Parathyroid adenoma (tissue), 2 donors: ENCODE measurements around the gene DPM2.

Experiments
- H2AFZ ChIP-seq: fragments of 300-600 bp; sonication (generic); one replicate; pipeline ENCODE4 v1.7.0; 2017; ENCODE audit warnings: antibody characterized with exemption, mild to moderate bottlenecking
- H3K27ac ChIP-seq: fragments of 300-600 bp; sonication (generic); one replicate; pipeline ENCODE4 v1.7.0; 2017
- H3K27me3 ChIP-seq: fragments of 300-600 bp; sonication (generic); one replicate; pipeline ENCODE4 v1.7.0; 2017; ENCODE audit warnings: low read length; ENCODE audit not compliant: control insufficient read depth, insufficient read depth
- H3K36me3 ChIP-seq: fragments of 300-600 bp; sonication (generic); one replicate; pipeline ENCODE4 v1.7.0; 2017; ENCODE audit warnings: low read length; ENCODE audit not compliant: control insufficient read depth, insufficient read depth
- H3K4me1 ChIP-seq: fragments of 300-600 bp; sonication (generic); one replicate; pipeline ENCODE4 v1.7.0; 2017; ENCODE audit warnings: control low read depth
- H3K4me2 ChIP-seq: fragments of 300-600 bp; sonication (generic); one replicate; pipeline ENCODE4 v1.7.0; 2017; ENCODE audit warnings: low read length
- H3K4me3 ChIP-seq: fragments of 300-600 bp; sonication (generic); one replicate; pipeline ENCODE4 v1.7.0; 2017; ENCODE audit warnings: low read depth, low read length
- H3K79me2 ChIP-seq: fragments of 300-600 bp; sonication (generic); one replicate; pipeline ENCODE4 v1.7.0; 2017; ENCODE audit warnings: control low read depth
- H3K9ac ChIP-seq: fragments of 300-600 bp; sonication (generic); one replicate; pipeline ENCODE4 v1.7.0; 2017; ENCODE audit warnings: mild to moderate bottlenecking
- H3K9me3 ChIP-seq: fragments of 300-600 bp; sonication (generic); one replicate; pipeline ENCODE4 v1.7.0; 2017; ENCODE audit warnings: low read length; ENCODE audit not compliant: control insufficient read depth
- TF ChIP-seq, protein P1 (sequence below): fragments of 300-600 bp; sonication (generic); IDR thresholded peaks from one replicate; pipeline ENCODE4 v1.7.0; 2017; ENCODE audit warnings: antibody characterized with exemption, mild to moderate bottlenecking
- donor health status: primary hyperparathyroidism.

DPM2 gene

DNA sequence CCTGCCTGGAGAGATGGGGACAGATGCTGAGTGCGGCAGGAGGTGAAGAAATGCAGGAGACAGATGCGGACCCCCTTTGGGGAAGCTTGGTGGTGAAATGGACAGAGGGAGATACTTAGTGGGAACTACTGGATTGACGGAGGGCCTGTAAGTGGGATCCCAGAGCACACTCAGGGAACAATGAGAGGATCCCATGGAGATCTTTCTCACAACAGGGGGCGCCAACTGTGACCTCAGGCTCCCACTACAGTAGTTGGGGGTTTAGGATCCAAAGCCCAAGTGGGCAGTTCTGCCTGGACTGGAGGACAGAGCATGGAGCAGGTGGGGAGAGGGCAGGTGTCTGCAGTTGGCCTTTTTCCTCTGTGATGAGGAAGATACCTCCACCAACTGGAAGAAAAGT is 3.4 kb downstream of the DPM2 start:
- no peak overlapping the region for H3K9ac ChIP-seq
- no peaks in the 10 kb centered on the region for H3K9me3 ChIP-seq
- H3K4me2 ChIP-seq, result no peak overlapping the region
- peaks cover 2% of the 10 kb centered on the region for H3K4me1 ChIP-seq
- no peaks in the 10 kb centered on the region for H3K36me3 ChIP-seq
- H3K27ac ChIP-seq, result no peak overlapping the region
- H3K27me3 ChIP-seq, result no peaks in the 10 kb centered on the region
- no peak overlapping the region for H2AFZ ChIP-seq
- H3K4me3 ChIP-seq, result no peak overlapping the region
- TF ChIP-seq, protein P1, sequence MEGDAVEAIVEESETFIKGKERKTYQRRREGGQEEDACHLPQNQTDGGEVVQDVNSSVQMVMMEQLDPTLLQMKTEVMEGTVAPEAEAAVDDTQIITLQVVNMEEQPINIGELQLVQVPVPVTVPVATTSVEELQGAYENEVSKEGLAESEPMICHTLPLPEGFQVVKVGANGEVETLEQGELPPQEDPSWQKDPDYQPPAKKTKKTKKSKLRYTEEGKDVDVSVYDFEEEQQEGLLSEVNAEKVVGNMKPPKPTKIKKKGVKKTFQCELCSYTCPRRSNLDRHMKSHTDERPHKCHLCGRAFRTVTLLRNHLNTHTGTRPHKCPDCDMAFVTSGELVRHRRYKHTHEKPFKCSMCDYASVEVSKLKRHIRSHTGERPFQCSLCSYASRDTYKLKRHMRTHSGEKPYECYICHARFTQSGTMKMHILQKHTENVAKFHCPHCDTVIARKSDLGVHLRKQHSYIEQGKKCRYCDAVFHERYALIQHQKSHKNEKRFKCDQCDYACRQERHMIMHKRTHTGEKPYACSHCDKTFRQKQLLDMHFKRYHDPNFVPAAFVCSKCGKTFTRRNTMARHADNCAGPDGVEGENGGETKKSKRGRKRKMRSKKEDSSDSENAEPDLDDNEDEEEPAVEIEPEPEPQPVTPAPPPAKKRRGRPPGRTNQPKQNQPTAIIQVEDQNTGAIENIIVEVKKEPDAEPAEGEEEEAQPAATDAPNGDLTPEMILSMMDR, result no peak
- H3K79me2 ChIP-seq, result peaks cover 5% of the 10 kb centered on the region

DNA sequence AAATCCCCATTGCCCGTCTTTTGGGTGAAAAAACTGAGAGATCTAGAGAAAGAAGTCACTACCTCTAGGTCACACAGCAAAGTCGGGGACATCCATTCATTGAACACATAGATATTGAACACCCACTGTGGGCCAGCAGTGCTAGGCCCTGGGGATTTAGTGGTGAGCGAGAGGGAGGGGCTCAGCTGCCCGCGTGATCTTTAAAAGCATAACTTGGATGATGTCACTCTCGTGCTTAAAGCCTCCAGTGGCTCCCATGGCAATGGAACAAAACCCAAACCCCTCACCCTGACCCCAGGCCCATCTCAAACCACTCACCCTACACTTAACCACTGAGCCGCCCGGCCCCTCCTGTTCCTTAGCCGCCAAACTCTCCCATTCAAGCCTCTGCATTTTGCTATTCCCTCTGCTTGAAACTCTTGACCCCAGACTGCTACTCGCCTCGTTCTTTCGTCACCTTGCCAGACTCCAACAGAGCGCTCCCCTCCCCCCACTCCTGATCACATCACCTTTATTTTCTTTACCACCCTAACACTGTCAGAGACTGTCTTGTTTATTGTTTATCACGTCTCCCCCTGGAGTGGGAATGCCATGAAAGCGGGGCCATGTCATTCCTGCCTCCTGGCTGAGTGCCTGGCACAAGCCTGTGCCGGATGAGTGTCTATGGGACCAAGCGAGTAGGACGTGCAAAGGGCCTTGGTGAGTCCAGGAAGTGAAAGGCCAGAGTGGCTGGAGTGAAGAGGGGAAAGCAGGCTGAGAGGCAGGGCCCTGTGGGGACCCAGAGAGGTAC is 6.4 kb downstream of the DPM2 start:
- no peaks in the 10 kb centered on the region for H3K27me3 ChIP-seq
- H3K4me1 ChIP-seq, result peaks cover 5% of the 10 kb centered on the region
- no peak overlapping the region for H3K4me3 ChIP-seq

DNA sequence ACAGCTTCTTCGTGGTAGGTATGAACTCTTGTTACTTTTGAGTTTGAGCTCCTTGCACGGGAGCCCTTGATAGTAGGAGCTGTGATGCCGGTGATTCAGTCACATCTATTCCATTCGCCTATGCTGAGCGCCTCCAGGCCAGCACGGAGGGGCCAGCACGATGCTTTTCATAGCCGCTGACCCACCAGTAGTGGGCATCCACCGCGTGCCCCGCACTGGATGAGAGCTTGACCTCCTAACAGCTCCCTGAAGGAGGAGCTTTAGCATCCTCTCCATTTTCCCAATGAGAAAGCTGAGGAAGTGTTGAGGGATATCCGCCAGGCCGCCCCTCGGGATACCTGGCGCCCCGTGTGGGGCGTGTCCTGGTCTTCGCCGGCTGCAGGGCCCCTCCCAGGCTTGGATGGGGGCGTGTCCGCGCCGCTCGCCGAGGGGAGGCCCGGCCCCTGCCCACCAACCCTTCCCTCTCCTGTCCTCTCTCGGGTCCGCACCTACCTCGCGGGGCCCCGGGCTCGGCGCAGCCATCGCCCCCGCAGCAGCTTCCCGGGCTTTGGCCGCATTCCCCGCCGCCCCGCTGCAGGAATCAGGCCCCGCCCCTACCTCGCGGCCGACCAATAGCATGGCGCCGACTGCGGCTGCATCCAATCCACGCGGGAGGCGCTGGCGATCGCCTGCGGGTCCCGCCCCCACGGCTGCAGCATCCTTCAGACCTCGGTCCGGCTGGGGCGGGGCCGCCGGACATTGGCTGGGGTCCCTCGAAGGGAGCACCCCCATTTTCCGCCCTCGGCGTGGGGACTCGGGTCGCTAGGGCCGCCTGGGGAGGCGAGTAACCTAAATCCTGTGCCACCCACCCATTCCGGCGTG is 7.2 kb downstream of the DPM2 start, which contains the start of gene PIP5KL1:
TSS of gene PIP5KL1 (minus strand) at position 547 of the 861 bp plus-strand sequence. CDS start at position 522, 25 bp downstream.
- TF ChIP-seq, protein P1, result no peak
- Histone ChIP-seq H3K36me3 (no peaks in the 10 kb centered on the region), H3K27ac (no peak within 1 kb of the TSS), H3K79me2 (no peaks in the 10 kb centered on the region), H3K4me1 (peaks cover 5% of the 10 kb centered on the region), H2AFZ (peak within 1 kb of the TSS; percentile 42), H3K9ac (no peak within 1 kb of the TSS), H3K27me3 (no peaks in the 10 kb centered on the region), H3K4me3 (peak within 1 kb of the TSS; percentile 54), H3K9me3 (no peaks in the 10 kb centered on the region), H3K4me2 (peak within 1 kb of the TSS; percentile 77)

More for the DNA sequence above, 6.4 kb downstream of the DPM2 start:
- Histone ChIP-seq H3K36me3 (no peaks in the 10 kb centered on the region), H3K27ac (no peak overlapping the region), H3K9me3 (no peaks in the 10 kb centered on the region), H3K79me2 (peaks cover 2% of the 10 kb centered on the region), H3K9ac (no peak overlapping the region), H2AFZ (peak overlapping the region; percentile 15), H3K4me2 (peak overlapping the region; percentile 77)
- TF ChIP-seq, protein P1, result no peak

DNA sequence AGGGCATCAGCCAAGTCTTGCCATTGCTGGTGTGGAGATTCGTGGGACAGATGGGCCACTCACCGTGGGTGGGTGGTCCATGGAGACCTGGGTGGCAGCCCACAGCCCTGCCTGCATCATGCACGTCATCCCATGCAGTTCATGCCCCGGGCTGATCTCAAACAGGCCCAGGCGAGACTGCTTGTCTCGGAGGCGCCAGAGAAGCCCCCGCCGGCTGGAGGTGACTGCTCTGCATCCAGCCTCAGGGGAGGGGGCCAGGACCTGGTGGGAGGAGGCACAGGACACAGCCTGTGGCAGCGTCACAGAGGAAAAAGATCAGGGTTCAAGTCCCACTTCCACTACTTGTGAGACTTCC is 8.1 kb downstream of the DPM2 start:
- TF ChIP-seq, protein P1, result no peak
- H2AFZ ChIP-seq, result no peak overlapping the region
- no peaks in the 10 kb centered on the region for H3K9me3 ChIP-seq
- H3K27me3 ChIP-seq, result no peaks in the 10 kb centered on the region
- H3K36me3 ChIP-seq, result no peaks in the 10 kb centered on the region
- H3K4me2 ChIP-seq, result no peak overlapping the region
- peaks cover 5% of the 10 kb centered on the region for H3K4me1 ChIP-seq
- H3K4me3 ChIP-seq, result no peak overlapping the region
- no peak overlapping the region for H3K27ac ChIP-seq
- H3K9ac ChIP-seq, result no peak overlapping the region
- no peaks in the 10 kb centered on the region for H3K79me2 ChIP-seq
